Kasumi-1 (cell line): ENCODE measurements around the gene IGFN1.

Experiments
- DNase-seq, 2 experiments: peaks; one replicate each; lab custom pipeline; 2025; lab: John Stamatoyannopoulos, UW

Gene IGFN1

DNA sequence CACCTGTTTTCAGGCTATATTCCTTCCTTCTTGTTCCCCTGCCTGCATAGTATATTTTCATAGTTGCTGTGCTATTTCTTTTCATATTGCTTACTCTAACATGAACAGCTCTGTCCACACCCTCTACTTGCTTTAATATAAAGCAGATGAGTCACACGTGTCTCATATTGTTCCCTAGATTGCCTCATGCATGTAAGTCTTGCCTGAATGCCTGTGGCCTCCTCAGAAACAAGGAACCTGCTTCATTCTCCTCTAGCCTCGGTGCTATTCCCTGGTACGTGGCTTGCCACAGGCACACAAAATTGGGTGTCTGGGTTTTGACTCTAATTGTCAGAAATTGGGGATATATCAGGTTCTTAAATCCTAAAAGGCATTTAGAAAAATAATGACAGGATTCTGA is 76.2 kb downstream of the IGFN1 start:
- DNase-seq, result no peak

DNA sequence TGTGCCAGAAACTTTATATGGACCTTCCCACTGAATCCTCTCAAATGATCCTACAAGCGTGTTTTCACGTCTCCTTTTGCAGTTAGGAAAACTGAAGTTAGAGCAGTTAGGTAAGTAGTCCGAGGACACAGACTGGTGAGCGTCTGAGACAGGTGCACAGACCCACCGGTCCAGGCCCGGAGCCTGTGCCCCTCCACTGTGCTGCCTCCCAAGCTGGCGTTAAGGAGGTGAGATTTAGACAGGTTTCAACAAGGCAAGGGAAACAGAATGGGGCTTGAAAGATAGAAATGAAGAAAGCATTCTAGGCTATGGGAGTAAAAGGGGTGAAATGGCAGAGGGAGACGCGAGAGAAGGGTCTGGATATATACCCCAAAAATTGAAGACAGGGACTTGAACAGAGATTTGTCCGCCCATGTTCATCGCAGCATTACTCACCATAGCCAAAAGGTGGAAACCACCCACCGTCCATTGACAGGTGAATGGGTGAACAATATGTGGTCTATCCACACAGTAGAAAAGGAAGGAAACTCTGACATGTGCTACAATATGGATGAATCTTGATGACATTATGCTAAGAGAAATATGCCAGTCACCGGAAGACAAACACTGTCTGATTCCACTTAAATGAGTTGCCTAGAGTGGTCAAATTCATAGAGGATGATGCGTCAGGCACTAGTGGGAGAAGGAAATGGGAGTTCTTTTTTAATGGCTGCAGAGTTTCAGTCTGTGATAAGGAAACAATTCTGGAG is 77.0 kb downstream of the IGFN1 start:
- no peak for DNase-seq

DNA sequence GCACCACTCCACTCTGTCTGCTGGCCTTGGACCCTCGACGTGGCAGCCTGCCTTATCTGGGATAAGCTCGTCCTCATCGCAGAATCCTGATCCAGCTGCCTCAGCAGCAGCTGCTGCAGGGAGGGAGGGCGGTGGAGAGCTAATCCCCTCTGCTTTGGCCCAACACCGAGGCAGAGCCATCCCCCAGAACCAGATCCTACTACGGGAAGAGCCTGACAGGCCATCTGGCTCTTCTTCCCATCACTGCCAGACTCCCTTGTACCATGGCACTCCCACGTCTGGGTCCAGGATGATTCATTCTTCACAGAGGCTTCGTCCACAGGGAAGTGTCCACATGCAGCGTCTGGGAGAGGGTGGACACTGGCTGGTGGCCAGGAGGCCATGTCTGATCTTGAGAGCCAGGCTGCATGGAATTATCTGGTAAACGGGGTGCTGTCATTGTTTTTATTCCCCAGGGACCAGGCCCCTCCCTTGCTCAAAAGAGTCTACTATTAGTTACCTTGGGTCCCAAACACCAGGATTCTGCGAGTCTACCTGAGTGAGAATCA is 78.1 kb downstream of the IGFN1 start:
- no peak for DNase-seq

DNA sequence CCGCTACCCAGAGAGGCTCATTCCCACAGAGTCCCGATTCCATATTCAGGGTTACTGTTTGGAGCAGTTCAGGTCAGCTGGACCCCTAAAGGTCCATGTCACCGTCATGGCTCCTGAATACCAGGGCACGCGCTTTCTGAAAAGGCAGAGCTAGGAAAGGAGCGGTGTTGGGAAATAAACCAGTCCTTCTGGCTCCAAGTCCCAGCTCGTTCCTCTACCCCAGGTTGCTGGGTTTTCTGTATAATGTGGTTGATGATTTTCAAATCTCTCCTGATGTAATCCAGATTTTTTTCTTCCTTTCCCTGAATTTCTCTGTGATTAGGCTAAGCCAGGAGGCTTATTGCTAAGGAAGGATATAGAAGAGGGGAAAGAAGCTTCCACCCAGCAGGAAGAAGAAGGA is 78.7 kb downstream of the IGFN1 start:
- DNase-seq, result no peak

DNA sequence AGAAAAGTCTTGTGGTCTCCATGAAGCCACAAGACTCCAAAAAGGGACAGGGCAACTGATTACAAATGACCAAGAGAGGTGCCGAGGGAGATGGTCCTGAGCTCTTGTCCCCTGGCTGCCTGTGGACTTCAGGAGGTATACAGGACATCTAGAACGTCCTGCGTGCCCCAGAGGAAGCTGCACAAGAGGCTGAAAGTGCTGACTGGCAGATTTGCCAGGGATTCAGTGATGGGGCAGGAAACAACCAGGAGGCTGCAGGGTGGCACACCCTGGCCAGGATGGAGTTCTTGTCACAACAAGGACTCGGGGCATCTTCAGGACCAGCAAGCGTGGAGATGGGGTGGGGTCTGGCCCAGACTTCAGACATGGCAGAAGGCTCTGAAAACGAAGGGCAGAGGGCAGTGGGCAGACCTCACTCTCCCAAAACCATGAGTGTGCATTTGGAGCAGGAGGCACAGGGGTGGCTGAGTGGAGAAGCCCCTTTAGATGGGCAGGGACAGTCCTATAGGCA is 79.3 kb downstream of the IGFN1 start:
- no peak for DNase-seq

DNA sequence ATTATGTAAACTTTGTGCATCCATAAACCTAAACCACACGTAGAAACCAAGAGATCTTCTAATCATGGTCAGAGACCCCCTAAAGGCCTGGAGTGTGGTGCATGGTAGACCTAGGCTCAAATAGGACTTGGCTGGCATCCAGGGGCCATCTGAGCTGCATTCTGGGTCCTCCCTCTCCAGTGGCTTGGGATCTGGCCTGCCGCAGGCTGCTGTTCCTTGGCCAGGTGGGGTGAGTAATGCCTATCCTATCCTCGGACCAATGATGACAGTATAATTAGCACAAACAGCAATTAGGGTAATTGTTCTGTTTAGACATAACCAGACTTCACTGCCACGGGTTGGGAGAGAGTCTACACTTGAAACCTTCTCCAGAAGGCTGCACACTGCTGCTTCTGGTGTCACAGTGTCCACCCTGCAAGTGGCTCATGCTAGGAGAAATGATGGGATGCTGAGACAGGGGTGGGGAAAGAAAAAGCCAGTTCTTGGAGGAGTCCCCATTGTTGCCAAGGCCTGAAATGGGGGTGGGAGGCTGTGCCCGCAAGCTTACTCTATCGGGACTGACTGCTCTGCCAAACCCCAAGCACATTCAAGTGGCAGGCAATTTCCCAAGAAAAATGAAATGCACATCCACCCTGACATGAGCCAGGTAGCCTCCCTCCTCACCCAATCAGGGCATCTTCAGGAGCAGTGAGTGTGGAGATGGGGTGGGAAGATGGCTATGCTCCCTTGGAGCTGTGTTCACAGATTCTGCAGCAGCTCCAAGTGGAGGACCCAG is 80.2 kb downstream of the IGFN1 start:
- DNase-seq, result no peak

DNA sequence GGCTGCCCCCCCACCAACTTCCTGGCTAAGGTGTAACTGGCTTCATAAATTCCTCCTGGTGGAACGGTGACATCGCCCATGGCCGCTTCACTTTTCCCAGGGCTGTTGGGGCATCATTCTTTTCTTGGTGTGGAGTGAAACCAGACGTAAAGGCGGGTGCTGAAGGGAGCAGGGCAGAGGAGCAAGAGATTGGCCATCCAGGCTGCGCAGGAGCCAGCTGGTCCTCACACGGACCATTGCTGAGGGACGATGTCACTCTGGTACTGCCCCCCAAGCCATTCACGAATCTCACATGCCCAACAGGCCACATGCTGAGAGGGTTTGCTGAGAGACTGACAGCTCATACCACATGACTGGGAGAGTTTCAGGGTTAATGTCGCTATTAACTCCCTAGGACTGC is 82.2 kb downstream of the IGFN1 start:
- DNase-seq, result no peak

DNA sequence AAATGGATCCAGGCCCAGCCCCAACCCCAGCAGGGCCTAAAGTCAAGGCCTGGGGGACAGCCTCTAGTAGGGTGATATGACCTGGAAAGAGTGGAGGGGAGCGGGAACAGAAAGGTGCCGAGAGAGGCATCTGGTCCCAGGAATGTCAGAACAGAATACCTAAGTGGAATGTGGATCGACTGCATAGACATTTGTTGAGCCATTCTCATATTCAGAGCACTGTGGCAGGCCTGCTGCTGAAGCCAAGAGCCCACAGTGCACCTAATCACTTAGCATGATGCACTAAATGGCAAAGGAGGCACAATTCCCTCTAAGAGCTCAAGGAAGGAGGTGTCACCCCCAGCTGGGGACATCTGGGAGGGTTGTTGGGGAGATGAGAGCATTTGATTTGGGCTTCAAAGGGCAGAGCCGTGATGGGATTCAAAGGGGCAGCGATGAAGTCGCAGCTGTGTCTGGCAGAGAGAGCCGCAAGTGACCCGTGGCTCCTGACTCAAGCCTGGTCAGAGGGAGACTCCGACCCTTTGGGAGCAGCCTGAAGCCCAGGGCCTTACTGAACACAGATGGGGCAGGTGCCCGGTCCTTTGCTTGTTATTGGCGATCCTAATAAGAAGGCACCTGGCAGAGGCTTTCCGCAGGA is 84.1 kb downstream of the IGFN1 start:
- DNase-seq, result no peak

DNA sequence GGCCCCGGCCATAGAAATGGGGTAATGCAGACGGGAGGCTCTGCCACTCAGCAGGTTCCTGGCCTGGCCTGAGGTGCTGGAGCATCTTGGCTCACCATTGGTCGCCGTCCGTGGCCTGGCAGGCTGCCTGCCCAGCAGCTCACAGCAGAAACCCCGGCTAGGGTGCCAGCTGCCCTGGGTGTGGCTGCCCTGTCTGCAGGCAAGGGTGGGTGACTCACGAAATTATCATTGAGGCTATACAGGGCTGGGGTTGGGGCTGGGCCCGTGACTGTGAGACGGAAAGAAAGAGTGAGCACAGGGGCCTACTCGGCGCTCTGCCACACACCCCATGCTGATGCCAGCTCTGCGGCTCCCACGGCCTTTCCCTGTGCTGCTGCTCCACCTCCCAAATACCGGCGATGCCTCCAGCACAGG is 84.6 kb downstream of the IGFN1 start:
- no peak for DNase-seq

DNA sequence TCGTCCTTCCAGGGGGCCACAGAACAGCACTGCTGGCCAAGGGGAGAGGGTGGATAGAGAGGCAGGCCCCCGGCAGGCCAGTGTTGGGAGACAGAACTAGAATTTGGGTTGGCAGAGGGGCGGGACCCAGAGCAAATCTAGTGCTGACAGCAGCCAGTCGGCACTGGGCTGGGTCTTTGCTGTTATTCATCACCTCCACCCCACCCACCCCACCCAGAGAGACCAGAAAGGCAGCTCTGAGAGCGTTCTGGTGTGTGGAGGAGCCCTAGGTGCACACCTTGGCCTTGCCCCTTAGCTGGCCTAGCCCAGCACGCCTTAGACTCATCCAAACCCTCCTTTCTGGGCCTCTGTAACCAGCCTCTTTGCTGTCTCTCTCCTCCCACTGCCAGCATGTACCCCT is 86.3 kb downstream of the IGFN1 start:
- DNase-seq, result no peak

DNA sequence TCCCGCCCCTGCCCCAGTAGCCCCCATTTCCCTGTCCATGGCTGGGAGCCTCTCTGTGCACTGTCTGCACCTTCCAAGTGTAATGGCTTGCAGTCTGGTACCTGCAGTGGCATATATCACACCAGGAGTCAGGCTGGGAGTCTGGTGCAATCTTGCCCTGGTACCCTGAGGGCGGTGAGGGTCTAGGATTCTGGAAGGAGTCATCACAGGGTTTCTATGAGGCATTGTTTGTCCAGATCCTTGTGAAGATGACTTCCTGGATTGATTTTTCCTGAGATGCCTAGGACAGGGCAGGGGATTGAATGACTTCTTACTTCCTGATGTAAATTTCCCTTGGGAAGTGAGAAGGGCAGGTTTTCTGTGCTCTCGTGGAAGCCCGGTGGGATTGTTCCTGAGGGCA is 86.8 kb downstream of the IGFN1 start:
- DNase-seq, result no peak
